H1 (cell line): ENCODE results near the gene EPB41L2. TPM values are rescaled to one million over a fixed set of nuclear protein-coding genes. Genes with fewer than 3 reads are reported as not detected.

Source experiments
- CTCF ChIA-PET: fragments of 300-600 bp; sonication (Branson Sonifier 250); formaldehyde crosslinking; loops from one replicate; lab custom pipeline; 2021; ENCODE audit not compliant: partially characterized antibody; lab: Charles Lee
- POLR2A ChIA-PET: fragments of 300-600 bp; sonication (Branson Sonifier 250); formaldehyde crosslinking; loops from one replicate; lab custom pipeline; 2021; ENCODE audit warnings: inconsistent platforms; ENCODE audit not compliant: partially characterized antibody; lab: Charles Lee
- DNase-seq, 2 experiments: peaks; one replicate each; pipeline versions ENCODE4 v3.0.0 to v3.0.0-alpha.2; 2010 to 2022; ENCODE audit warnings: low spot score in 2 of 2, low read depth in 1 of 2, mixed read lengths in 1 of 2
- FAIRE-seq: peaks from 2 replicates; lab custom pipeline; 2011; peaks lifted over from hg19 to GRCh38; lab: Jason Lieb, UNC
- H2AFZ ChIP-seq: 2 replicates; pipeline ENCODE4 v1.8.1; 2012; ENCODE audit warnings: low read length, inconsistent platforms
- H2AK5ac ChIP-seq: 2 replicates; pipeline ENCODE4 v1.6.1; 2013; ENCODE audit warnings: low read depth, low read length
- H2BK120ac ChIP-seq: replicated peaks from 2 replicates; pipeline ENCODE3; 2013; ENCODE audit warnings: low read depth, low read length, inconsistent platforms
- H2BK12ac ChIP-seq: 2 replicates; pipeline ENCODE4 v1.6.1; 2013; ENCODE audit warnings: low read depth, low read length
- H2BK15ac ChIP-seq: 2 replicates; pipeline ENCODE4 v1.6.1; 2013; ENCODE audit warnings: low read length
- H2BK20ac ChIP-seq: 2 replicates; pipeline ENCODE4 v1.6.1; 2013; ENCODE audit warnings: low read length
- H2BK5ac ChIP-seq: 2 replicates; pipeline ENCODE4 v1.6.1; 2013; ENCODE audit warnings: low read depth, low read length
- H3K14ac ChIP-seq: 2 replicates; pipeline ENCODE4 v1.6.1; 2013; ENCODE audit warnings: inconsistent platforms; ENCODE audit not compliant: insufficient read length
- H3K18ac ChIP-seq: 2 replicates; pipeline ENCODE4 v1.6.1; 2013; ENCODE audit warnings: low read length; ENCODE audit errors: extremely low read depth
- H3K23ac ChIP-seq: 2 replicates; pipeline ENCODE4 v1.6.1; 2013; ENCODE audit warnings: inconsistent platforms; ENCODE audit not compliant: insufficient read length
- H3K23me2 ChIP-seq: 2 replicates; pipeline ENCODE4 v1.6.1; 2013; ENCODE audit warnings: low read depth, low read length
- H3K27ac ChIP-seq: 2 replicates; pipeline ENCODE4 v1.6.1; 2011; ENCODE audit warnings: low read depth, low read length, inconsistent platforms
- H3K27me3 ChIP-seq, 4 experiments: replicated peaks in 1 of 4; 1 replicate in 1 of 4; 2 replicates in 3 of 4; pipeline versions ENCODE4 v1.6.1 to v1.8.1; 2011 to 2013; ENCODE audit warnings: low read length in 3 of 4, mild to moderate bottlenecking in 3 of 4, inconsistent platforms in 2 of 4, mixed read lengths in 2 of 4, moderate library complexity in 1 of 4; ENCODE audit not compliant: control insufficient read depth in 3 of 4, insufficient read depth in 3 of 4; ENCODE audit errors: extremely low read depth in 1 of 4
- H3K36me3 ChIP-seq, 4 experiments: 2 replicates each; pipeline versions ENCODE4 v1.6.1 to v1.8.1; 2011 to 2013; ENCODE audit warnings: mild to moderate bottlenecking in 4 of 4, low read length in 3 of 4, moderate library complexity in 2 of 4, control low read depth in 1 of 4, inconsistent platforms in 1 of 4; ENCODE audit not compliant: insufficient read depth in 4 of 4, control insufficient read depth in 2 of 4
- H3K4ac ChIP-seq: replicated peaks from 2 replicates; pipeline ENCODE3; 2013; ENCODE audit warnings: low read length, low read depth, mixed read lengths, inconsistent platforms; ENCODE audit not compliant: insufficient read length
- H3K4me1 ChIP-seq, 4 experiments: replicated peaks in 1 of 4; 1 replicate in 1 of 4; 2 replicates in 3 of 4; pipeline versions ENCODE4 v1.6.1 to v1.8.1; 2011 to 2013; ENCODE audit warnings: low read length in 3 of 4, inconsistent platforms in 2 of 4, mixed read lengths in 1 of 4; ENCODE audit not compliant: insufficient read depth in 4 of 4, control insufficient read depth in 3 of 4
- H3K4me2 ChIP-seq, 2 experiments: 2 replicates each; pipeline versions ENCODE4 v1.6.1 to v1.8.1; 2011 to 2013; ENCODE audit warnings: low read depth in 2 of 2, low read length in 2 of 2, control low read depth in 1 of 2, inconsistent platforms in 1 of 2, mild to moderate bottlenecking in 1 of 2; ENCODE audit not compliant: insufficient read depth in 1 of 2
- H3K4me3 ChIP-seq, 4 experiments: fragments of 200-600, 300-600 bp in 1 of 4; sonication (generic), shearing (Covaris generic), sonication (Bioruptor Twin) in 1 of 4; 2 replicates each; pipeline versions ENCODE4 v1.5.1 to v1.8.1; 2011 to 2016; ENCODE audit warnings: low read length in 4 of 4, low read depth in 3 of 4, control low read depth in 2 of 4, inconsistent platforms in 2 of 4, mild to moderate bottlenecking in 2 of 4, mixed read lengths in 1 of 4, moderate library complexity in 1 of 4; ENCODE audit not compliant: insufficient read depth in 2 of 4; ENCODE audit errors: extremely low read depth in 1 of 4
- H3K56ac ChIP-seq: replicated peaks from 2 replicates; pipeline ENCODE3; 2013; ENCODE audit warnings: low read depth, mild to moderate bottlenecking, mixed read lengths, low read length, inconsistent platforms; ENCODE audit not compliant: insufficient read length
- H3K79me1 ChIP-seq: 2 replicates; pipeline ENCODE4 v1.6.1; 2013; ENCODE audit warnings: low read depth, low read length, control low read depth
- H3K79me2 ChIP-seq, 2 experiments: 2 replicates each; pipeline versions ENCODE4 v1.6.1 to v1.8.1; 2012 to 2013; ENCODE audit warnings: low read length in 2 of 2, mild to moderate bottlenecking in 2 of 2, inconsistent platforms in 1 of 2; ENCODE audit not compliant: insufficient read depth in 2 of 2, control insufficient read depth in 1 of 2
- H3K9ac ChIP-seq, 4 experiments: replicated peaks in 1 of 4; 1 replicate in 1 of 4; 2 replicates in 3 of 4; pipeline versions ENCODE4 v1.6.1 to v1.8.1; 2011 to 2013; ENCODE audit warnings: low read depth in 3 of 4, low read length in 3 of 4, control low read depth in 2 of 4, mild to moderate bottlenecking in 2 of 4, moderate library complexity in 2 of 4, inconsistent platforms in 1 of 4; ENCODE audit errors: extremely low read depth in 1 of 4
- H3K9me3 ChIP-seq, 2 experiments: 2 replicates each; pipeline versions ENCODE4 v1.6.1 to v1.8.1; 2012 to 2013; ENCODE audit warnings: mild to moderate bottlenecking in 2 of 2, moderate library complexity in 2 of 2, control low read depth in 1 of 2, inconsistent platforms in 1 of 2, low read depth in 1 of 2, low read length in 1 of 2, mixed read lengths in 1 of 2; ENCODE audit not compliant: insufficient read depth in 2 of 2
- H4K20me1 ChIP-seq, 2 experiments: replicated peaks in 1 of 2; 2 replicates each; pipeline versions ENCODE3 to v1.8.1; 2011 to 2013; ENCODE audit warnings: inconsistent platforms in 2 of 2, low read length in 2 of 2, mild to moderate bottlenecking in 1 of 2; ENCODE audit not compliant: insufficient read depth in 2 of 2, control insufficient read depth in 1 of 2
- H4K5ac ChIP-seq: 2 replicates; pipeline ENCODE4 v1.6.1; 2013; ENCODE audit warnings: low read length, low read depth, mixed read lengths, inconsistent platforms; ENCODE audit not compliant: insufficient read length
- H4K8ac ChIP-seq: 2 replicates; pipeline ENCODE4 v1.8.0; 2013; ENCODE audit warnings: mild to moderate bottlenecking, moderate library complexity, low read length, inconsistent platforms; ENCODE audit not compliant: insufficient read depth; ENCODE audit errors: extremely low read depth
- H4K91ac ChIP-seq: replicated peaks from 2 replicates; pipeline ENCODE3; 2013; ENCODE audit warnings: low read length, mixed read lengths, inconsistent platforms; ENCODE audit not compliant: insufficient read length
- ASH2L ChIP-seq: fragments of 200-600, 300-600 bp; sonication (generic); IDR thresholded peaks from one replicate; pipeline ENCODE4 v1.7.1; 2017; ENCODE audit warnings: low read length
- BCL11A ChIP-seq, 2 experiments: IDR thresholded peaks; one replicate each; pipeline ENCODE4 v1.6.1; 2011; ENCODE audit warnings: low read depth in 2 of 2, low read length in 2 of 2, mild to moderate bottlenecking in 2 of 2
- CHD2 ChIP-seq: IDR thresholded peaks from 2 replicates; pipeline ENCODE4 v1.6.1; 2012; ENCODE audit warnings: low read length, improper control_type of control experiment
- JUN ChIP-seq: IDR thresholded peaks from 2 replicates; pipeline ENCODE4 v1.6.1; 2011; ENCODE audit warnings: low read depth, mild to moderate bottlenecking, improper control_type of control experiment, low read length
- SIN3A ChIP-seq, 2 experiments: IDR thresholded peaks in 1 of 2; conservative IDR thresholded peaks in 1 of 2; 2 replicates each; pipeline ENCODE4 v1.6.1; 2011 to 2012; ENCODE audit warnings: low read length in 2 of 2, improper control_type of control experiment in 1 of 2, low read depth in 1 of 2, mild to moderate bottlenecking in 1 of 2
- SIRT6 ChIP-seq: IDR thresholded peaks from one replicate; pipeline ENCODE4 v1.7.1; 2012; ENCODE audit warnings: low read length, inconsistent platforms
- WGBS, 2 experiments: shearing (Covaris generic) in 1 of 2; methylation state at CpG; one replicate each; pipeline versions ENCODE4 v1.1.6 to v1.1.7; 2013 to 2015; ENCODE audit warnings: low lambda C conversion rate in 2 of 2, mixed read lengths in 2 of 2, inconsistent platforms in 1 of 2, low coverage in 1 of 2, missing lambda C conversion rate in 1 of 2; ENCODE audit not compliant: insufficient replicate concordance in 2 of 2, insufficient coverage in 1 of 2, insufficient read length in 1 of 2; ENCODE audit errors: extremely low coverage in 1 of 2, missing lambda C conversion rate in 1 of 2; 5-methylcytosine and 5-hydroxymethylcytosine counted together
- polyA plus RNA-seq, 7 experiments: library from polyadenylated mRNA; depleted of rRNA in 3 of 7; stranded (reverse) in 5 of 7; unstranded in 2 of 7; fragments of >200 nt in 5 of 7; fragments of 200-250 nt in 2 of 7; gene quantifications; 1 replicate in 5 of 7; 2 replicates in 1 of 7; 4 replicates in 1 of 7; pipeline versions ENCODE4 v1.2.1 to v1.2.3, GENCODE V29; 2011 to 2013; ENCODE audit warnings: missing spikeins in 2 of 7, mixed read lengths in 2 of 7
- total RNA-seq: library from RNA; stranded (reverse); fragmentation: NEBNext Ultra II Directional; extraction: Animal tissue kit (Norgen Biotek cat#: 25700); gene quantifications from 2 replicates; pipeline ENCODE4 v1.2.1, GENCODE V29; 2021

EPB41L2 gene
- total and polyA plus RNA-seq, 2 of the 8 experiments (the other 6 are each of a cell fraction or from before 2014, with no cell fraction given), result 22.5 to 123 TPM

DNA sequence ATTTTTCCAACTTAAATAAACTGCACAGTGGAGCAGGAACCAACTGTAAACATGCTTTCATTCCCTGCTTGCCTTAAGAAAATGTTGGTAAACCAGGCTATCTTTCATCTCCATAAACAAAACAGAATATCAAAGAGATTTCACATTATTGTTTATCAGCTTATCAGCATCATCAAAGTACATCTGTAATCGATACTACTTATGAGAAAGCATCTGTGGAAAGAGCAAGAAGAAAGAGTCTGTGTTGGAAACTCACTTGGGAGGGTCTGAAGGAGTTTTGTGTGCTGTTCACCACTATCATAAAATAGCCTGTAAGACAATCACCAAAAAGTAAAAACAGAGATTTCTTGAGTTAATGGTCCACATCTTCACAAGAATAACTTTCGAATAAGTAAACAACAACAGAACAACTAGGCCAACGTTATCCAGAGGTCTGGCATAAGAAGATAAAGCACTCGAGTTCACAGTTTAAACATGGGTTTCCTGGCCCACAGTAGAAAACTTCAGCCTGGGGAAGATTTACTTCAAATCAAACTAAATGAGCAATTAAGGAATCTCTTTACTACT is 47.9 kb downstream of the EPB41L2 start:
- CTCF ChIA-PET, result no interaction called here
- no peak for FAIRE-seq
- DNase-seq, result no peak
- TF ChIP-seq JUN, result no peak
- TF ChIP-seq SIRT6, result no peak
- TF ChIP-seq CHD2, result no peak
- no peak for TF ChIP-seq BCL11A (IDR thresholded peaks at IDR 0.05; ENCODE audit: low read depth in 2 of 2, low read length in 2 of 2)
- TF ChIP-seq ASH2L, result no peak
- TF ChIP-seq SIN3A (conservative IDR thresholded peaks at IDR 0.05 in 1 of 2, IDR thresholded peaks at IDR 0.05 in 1 of 2; ENCODE audit: low read depth in 1 of 2, low read length in 2 of 2), result no peak

More for the DNA sequence above, 47.9 kb downstream of the EPB41L2 start:
- H3K4ac ChIP-seq, result no peak overlapping the region
- 77% methylated on average over 4 of the region's 4 CpGs; no CpG with 5 or more reads in 1 of the 2 experiments for WGBS, 2 experiments
- H3K27ac ChIP-seq, result no peak overlapping the region
- H3K79me2 ChIP-seq, result peaks cover 0 to 59% of the 10 kb centered on the region in 2 experiments; a peak in 3 of 4 replicates
- no peak overlapping the region for H2BK120ac ChIP-seq
- no peak overlapping the region for H3K18ac ChIP-seq
- H4K5ac ChIP-seq, result no peak overlapping the region
- H3K9ac ChIP-seq, result no peak overlapping the region; a peak in 1 of 7 replicates
- no peak overlapping the region for H2BK12ac ChIP-seq
- no peak overlapping the region for H2AK5ac ChIP-seq
- no peaks in the 10 kb centered on the region for H4K20me1 ChIP-seq
- no peak overlapping the region for H3K56ac ChIP-seq
- H3K27me3 ChIP-seq, result no peaks in the 10 kb centered on the region
- H3K36me3 ChIP-seq, result no peaks in the 10 kb centered on the region
- H4K91ac ChIP-seq, result no peak overlapping the region
- H3K9me3 ChIP-seq, result no peaks in the 10 kb centered on the region
- no peak overlapping the region for H4K8ac ChIP-seq
- no peak overlapping the region for H2AFZ ChIP-seq
- H2BK20ac ChIP-seq, result no peak overlapping the region
- H2BK15ac ChIP-seq, result no peak overlapping the region
- H3K4me1 ChIP-seq, result peaks cover 0 to 3% (median 2%) of the 10 kb centered on the region in 4 experiments; a peak in 1 of 7 replicates
- H3K4me3 ChIP-seq, result no peak overlapping the region
- no peaks in the 10 kb centered on the region for H3K23me2 ChIP-seq
- POLR2A ChIA-PET, result no interaction called here
- H3K23ac ChIP-seq, result no peak overlapping the region
- no peak overlapping the region for H3K14ac ChIP-seq
- no peak overlapping the region for H2BK5ac ChIP-seq
- no peaks in the 10 kb centered on the region; the same call in 1 of the 2 replicates for H3K79me1 ChIP-seq
- no peak overlapping the region for H3K4me2 ChIP-seq
